GM12891 (cell line): ENCODE data around the gene PTAFR.

Experiments used
- DNase-seq: peaks from one replicate; pipeline ENCODE4 v3.0.0; 2011; ENCODE audit warnings: low spot score; ENCODE audit not compliant: insufficient read length
- FAIRE-seq: peaks from 2 replicates; lab custom pipeline; 2011; peaks lifted over from hg19 to GRCh38; lab: Jason Lieb, UNC
- PAX5 ChIP-seq: IDR thresholded peaks from 2 replicates; pipeline ENCODE4 v1.6.1; 2011; ENCODE audit warnings: low read length, moderate library complexity, mild to moderate bottlenecking; ENCODE audit not compliant: insufficient read depth, severe bottlenecking
- POLR2A ChIP-seq: IDR thresholded peaks from 2 replicates; pipeline ENCODE4 v1.6.1; 2011; ENCODE audit warnings: low read depth, low read length, control low read depth
- POLR2AphosphoS5 ChIP-seq: IDR thresholded peaks from 2 replicates; pipeline ENCODE4 v1.6.1; 2011; ENCODE audit warnings: low read depth, low read length, control low read depth
- POU2F2 ChIP-seq: IDR thresholded peaks from 2 replicates; pipeline ENCODE4 v1.6.1; 2011; ENCODE audit warnings: low read depth, mild to moderate bottlenecking, control low read depth, low read length, moderate library complexity
- SPI1 ChIP-seq: IDR thresholded peaks from 2 replicates; pipeline ENCODE4 v1.6.1; 2011; ENCODE audit warnings: low read depth, low read length, control low read depth
- TAF1 ChIP-seq: IDR thresholded peaks from 2 replicates; pipeline ENCODE4 v1.6.1; 2011; ENCODE audit warnings: low read depth, low read length, control low read depth

PTAFR gene

GRCh38 chr1:28196330-28196729, 19.8 kb upstream of the PTAFR start:
- FAIRE-seq (no peak), DNase-seq (no peak)
- TF ChIP-seq POLR2AphosphoS5 (no peak), POU2F2 (no peak), TAF1 (no peak), PAX5 (no peak), POLR2A (no peak), SPI1 (no peak)

GRCh38 chr1:28195780-28196179, 19.3 kb upstream of the PTAFR start:
- FAIRE-seq (no peak), DNase-seq (no peak)
- TF ChIP-seq PAX5 (no peak), SPI1 (no peak), POLR2AphosphoS5 (no peak), POLR2A (no peak), POU2F2 (no peak), TAF1 (no peak)

- FAIRE-seq = no peak
- no peak for DNase-seq
- TF ChIP-seq SPI1 (no peak), TAF1 (no peak), POLR2AphosphoS5 (no peak), POLR2A (no peak), PAX5 (no peak), POU2F2 (no peak)
Measured at GRCh38 chr1:28194326-28195035, 18.0 kb upstream of the PTAFR start.

- FAIRE-seq (no peak), DNase-seq (no peak)
- TF ChIP-seq POLR2AphosphoS5 = no peak
- no peak for TF ChIP-seq POLR2A
- no peak for TF ChIP-seq PAX5
- TF ChIP-seq POU2F2 = no peak
- TF ChIP-seq SPI1 = no peak
- TF ChIP-seq TAF1 = no peak
Measured at GRCh38 chr1:28193701-28194161, 17.2 kb upstream of the PTAFR start.

GRCh38 chr1:28190996-28191645, 14.6 kb upstream of the PTAFR start:
- DNase-seq = no peak
- FAIRE-seq = no peak
- TF ChIP-seq POLR2AphosphoS5 (no peak), POU2F2 (no peak), POLR2A (no peak), PAX5 (no peak)

GRCh38 chr1:28190337-28190979, 14.0 kb upstream of the PTAFR start:
- no peak for FAIRE-seq
- TF ChIP-seq POU2F2 (no peak), SPI1 (peak; percentile 45; the same call in 1 of the 2 replicates)
- no peak for DNase-seq

- FAIRE-seq = no peak
- TF ChIP-seq SPI1 (no peak), TAF1 (no peak), PAX5 (no peak), POU2F2 (no peak), POLR2A (no peak), POLR2AphosphoS5 (no peak)
- DNase-seq = no peak
Measured at GRCh38 chr1:28185071-28185470, 8.6 kb upstream of the PTAFR start.

GRCh38 chr1:28180306-28181305, 4.1 kb upstream of the PTAFR start:
- FAIRE-seq (peak; percentile 59), DNase-seq (no peak)
- no peak for TF ChIP-seq POLR2AphosphoS5
- no peak for TF ChIP-seq PAX5
- no peak for TF ChIP-seq TAF1
- no peak for TF ChIP-seq POU2F2
- no peak for TF ChIP-seq POLR2A
- TF ChIP-seq SPI1 = no peak
